ENCODE measurements around the gene ELP2. TPM values are rescaled to one million over a fixed set of nuclear protein-coding genes. Genes with fewer than 3 reads are reported as not detected.

The ELP2 gene
- total and polyA plus RNA-seq, 12 donors, result 33.7 to 69.2 (median 57.9) TPM

GRCh38 chr18:36104749-36105148 is 24.9 kb upstream of the ELP2 start:
- 94 to 96% methylated on average over 2 of the region's 2 CpGs for WGBS, 2 donors
- Histone ChIP-seq H3K4me3 (no peak overlapping the region), H3K27me3 (peaks cover 0 to 4% (median 0%) of the 10 kb centered on the region in 7 donors), H3K27ac (no peak overlapping the region), H3K4me1 (no peaks in the 10 kb centered on the region), H3K9me3 (peaks cover 0 to 18% (median 2%) of the 10 kb centered on the region in 11 donors), H3K36me3 (peaks cover 0 to 17% (median 0%) of the 10 kb centered on the region in 9 donors)
- DNase-seq (no peak), ATAC-seq (no peak)
- TF ChIP-seq, protein P1, sequence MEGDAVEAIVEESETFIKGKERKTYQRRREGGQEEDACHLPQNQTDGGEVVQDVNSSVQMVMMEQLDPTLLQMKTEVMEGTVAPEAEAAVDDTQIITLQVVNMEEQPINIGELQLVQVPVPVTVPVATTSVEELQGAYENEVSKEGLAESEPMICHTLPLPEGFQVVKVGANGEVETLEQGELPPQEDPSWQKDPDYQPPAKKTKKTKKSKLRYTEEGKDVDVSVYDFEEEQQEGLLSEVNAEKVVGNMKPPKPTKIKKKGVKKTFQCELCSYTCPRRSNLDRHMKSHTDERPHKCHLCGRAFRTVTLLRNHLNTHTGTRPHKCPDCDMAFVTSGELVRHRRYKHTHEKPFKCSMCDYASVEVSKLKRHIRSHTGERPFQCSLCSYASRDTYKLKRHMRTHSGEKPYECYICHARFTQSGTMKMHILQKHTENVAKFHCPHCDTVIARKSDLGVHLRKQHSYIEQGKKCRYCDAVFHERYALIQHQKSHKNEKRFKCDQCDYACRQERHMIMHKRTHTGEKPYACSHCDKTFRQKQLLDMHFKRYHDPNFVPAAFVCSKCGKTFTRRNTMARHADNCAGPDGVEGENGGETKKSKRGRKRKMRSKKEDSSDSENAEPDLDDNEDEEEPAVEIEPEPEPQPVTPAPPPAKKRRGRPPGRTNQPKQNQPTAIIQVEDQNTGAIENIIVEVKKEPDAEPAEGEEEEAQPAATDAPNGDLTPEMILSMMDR (IDR thresholded peaks at IDR 0.05), result no peak
- intact Hi-C loops (cut with DNase I), result no loop called here

DNA sequence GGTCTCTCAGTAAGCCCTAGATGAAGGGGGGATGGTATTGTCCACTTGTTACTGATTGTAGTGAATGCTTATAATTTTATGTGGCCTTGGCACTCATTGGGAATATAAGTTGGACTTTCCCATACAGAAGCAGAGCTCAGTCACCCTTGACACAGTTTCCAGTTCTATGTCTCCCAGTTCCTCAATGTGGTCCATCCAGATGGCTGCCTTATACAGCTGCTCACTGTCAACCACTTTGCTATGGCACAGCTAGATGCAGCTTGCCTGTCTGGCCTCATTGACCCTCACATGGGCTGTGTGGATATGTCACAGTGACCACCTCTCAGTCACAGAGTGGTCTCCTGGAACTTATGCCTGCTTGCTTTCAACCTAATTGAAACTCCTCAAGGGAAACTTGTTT is 22.2 kb upstream of the ELP2 start:
- TF ChIP-seq, protein P1 (IDR thresholded peaks at IDR 0.05), result no peak
- Histone ChIP-seq H3K9me3 (peaks cover 0 to 8% (median 0%) of the 10 kb centered on the region in 11 donors), H3K36me3 (peaks cover 0 to 45% (median 10%) of the 10 kb centered on the region in 9 donors), H3K27me3 (no peaks in the 10 kb centered on the region), H3K4me1 (no peaks in the 10 kb centered on the region), H3K4me3 (no peak overlapping the region), H3K27ac (no peak overlapping the region)
- DNase-seq, result no peak
- intact Hi-C loops (cut with DNase I), result no loop called here
- ATAC-seq, result no peak

GRCh38 chr18:36108196-36108595 is 21.5 kb upstream of the ELP2 start:
- WGBS, 2 donors, result 45 to 49% methylated on average over 2 of the region's 2 CpGs
- peaks cover 0 to 52% (median 10%) of the 10 kb centered on the region in 9 donors for H3K36me3 ChIP-seq
- ATAC-seq (no peak), DNase-seq (no peak)
- no peak overlapping the region for H3K27ac ChIP-seq
- H3K27me3 ChIP-seq, result no peaks in the 10 kb centered on the region
- TF ChIP-seq, protein P1 (IDR thresholded peaks at IDR 0.05), result no peak
- intact Hi-C loops (cut with DNase I), result no loop called here
- H3K9me3 ChIP-seq, result peaks cover 0 to under 1% (median 0%) of the 10 kb centered on the region in 11 donors
- no peaks in the 10 kb centered on the region for H3K4me1 ChIP-seq
- H3K4me3 ChIP-seq, result no peak overlapping the region

DNA sequence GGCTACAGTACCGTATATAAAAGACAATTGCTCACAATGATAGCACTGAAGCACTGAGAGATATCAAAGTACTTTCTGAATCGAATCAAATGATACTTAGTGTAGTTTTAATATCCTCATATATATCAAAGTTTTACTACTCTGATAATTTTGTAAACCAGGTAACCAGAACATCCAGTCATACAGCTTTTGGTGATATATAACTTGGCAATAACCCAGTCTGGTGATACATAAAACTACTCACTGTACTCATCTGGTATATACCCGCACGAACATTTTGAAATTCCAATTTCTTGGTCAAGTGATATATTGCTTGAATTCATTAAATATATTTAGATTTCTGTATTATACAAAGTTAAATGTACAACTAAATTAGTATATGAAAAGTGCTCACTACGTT is 21.1 kb upstream of the ELP2 start:
- TF ChIP-seq, protein P1 (IDR thresholded peaks at IDR 0.05), result no peak
- H3K4me3 ChIP-seq, result no peak overlapping the region
- intact Hi-C loops (cut with DNase I), result no loop called here
- 94 to 96% methylated on average over 5 of the region's 5 CpGs for WGBS, 2 donors
- H3K27ac ChIP-seq, result no peak overlapping the region
- ATAC-seq (no peak), DNase-seq (no peak)
- H3K36me3 ChIP-seq, result peaks cover 0 to 56% (median 11%) of the 10 kb centered on the region in 9 donors
- H3K27me3 ChIP-seq, result no peaks in the 10 kb centered on the region
- H3K9me3 ChIP-seq, result no peaks in the 10 kb centered on the region
- no peaks in the 10 kb centered on the region for H3K4me1 ChIP-seq

Measured in heart right ventricle (tissue), 16 donors.